HG03280 (cell line): ENCODE measurements around the gene TMEM247.
"Not testable (repeated sequence)": the region's sequence is repeated elsewhere in the genome, so short reads cannot be mapped to it uniquely, and the experiment has no call there.

Experiments used
- ATAC-seq: cut with Tn5 transposase; IDR thresholded peaks from one replicate; pipeline ENCODE4 v1.9.1; 2021; ENCODE audit warnings: mild to moderate bottlenecking, moderate library complexity; ENCODE audit not compliant: unreplicated experiment

The TMEM247 gene

GRCh38 chr2:46509804-46510203 is 30.4 kb downstream of the TMEM247 start:
- no peak for ATAC-seq

- ATAC-seq, result no peak
Observed at GRCh38 chr2:46510598-46511177, 31.3 kb downstream of the TMEM247 start.

- no peak for ATAC-seq
Observed at GRCh38 chr2:46512185-46512584, 32.8 kb downstream of the TMEM247 start.

- no peak for ATAC-seq
Observed at GRCh38 chr2:46514738-46515137, 35.4 kb downstream of the TMEM247 start.

GRCh38 chr2:46517485-46517884 is 38.1 kb downstream of the TMEM247 start:
- ATAC-seq, result no peak

GRCh38 chr2:46518861-46519260 is 39.5 kb downstream of the TMEM247 start:
- no peak for ATAC-seq

- ATAC-seq, result no peak
Observed at GRCh38 chr2:46519265-46519664, 39.9 kb downstream of the TMEM247 start.

- ATAC-seq, result no peak
Observed at GRCh38 chr2:46520130-46520711, 40.9 kb downstream of the TMEM247 start.

GRCh38 chr2:46521215-46521683 is 41.9 kb downstream of the TMEM247 start:
- ATAC-seq, result no peak

- not testable (repeated sequence) for ATAC-seq
Observed at GRCh38 chr2:46522385-46522784, 43.0 kb downstream of the TMEM247 start.

- no peak for ATAC-seq
Observed at GRCh38 chr2:46525522-46526155, 46.3 kb downstream of the TMEM247 start.

GRCh38 chr2:46528880-46529279 is 49.5 kb downstream of the TMEM247 start:
- no peak for ATAC-seq

GRCh38 chr2:46530639-46531038 is 51.3 kb downstream of the TMEM247 start:
- no peak for ATAC-seq

- no peak for ATAC-seq
Observed at GRCh38 chr2:46531863-46532262, 52.5 kb downstream of the TMEM247 start.
